Mammary epithelial cell (primary cell): ENCODE data around the gene CRIM1.

Experiments
- CTCF ChIP-seq, 2 donors: IDR thresholded peaks in 1 of 2; conservative IDR thresholded peaks in 1 of 2; 2 replicates each; pipeline ENCODE4 v1.5.1; 2011 to 2012; ENCODE audit warnings: inconsistent platforms in 2 of 2, low read length in 2 of 2, mild to moderate bottlenecking in 2 of 2, control low read depth in 1 of 2, low read depth in 1 of 2; ENCODE audit not compliant: insufficient read depth in 1 of 2; ENCODE audit errors: extremely low read depth in 1 of 2
- EZH2 ChIP-seq: IDR thresholded peaks from 2 replicates; pipeline ENCODE4 v1.6.1; 2012; ENCODE audit warnings: low read length, inconsistent platforms, borderline replicate concordance

GRCh38 chr2:36330473-36331395 lies 24.8 kb upstream of the CRIM1 start:
- TF ChIP-seq CTCF (conservative IDR thresholded peaks at IDR 0.05 in 1 of 2, IDR thresholded peaks at IDR 0.05 in 1 of 2; ENCODE audit: extremely low read depth in 1 of 2, insufficient read depth in 1 of 2, low read depth in 1 of 2, low read length in 2 of 2) = no peak
- TF ChIP-seq EZH2 = no peak
